IMR-90 (cell line): ENCODE measurements around the gene VAV3.

Experiments
- CEBPB ChIP-seq: IDR thresholded peaks from 2 replicates; pipeline ENCODE4 v1.6.1; 2012; ENCODE audit warnings: low read depth, low read length, improper control_type of control experiment
- CTCF ChIP-seq: conservative IDR thresholded peaks from 2 replicates; pipeline ENCODE4 v1.5.1; 2012; ENCODE audit warnings: mild to moderate bottlenecking, low read depth, low read length, improper control_type of control experiment
- MAZ ChIP-seq: IDR thresholded peaks from 2 replicates; pipeline ENCODE4 v1.6.1; 2012; ENCODE audit warnings: low read depth, mild to moderate bottlenecking, low read length, improper control_type of control experiment, moderate library complexity, borderline replicate concordance
- NFE2L2 ChIP-seq: fragments of 150-350 bp; IDR thresholded peaks from 2 replicates; pipeline ENCODE4 v1.6.1; 2016; ENCODE audit warnings: low read depth, mild to moderate bottlenecking, low read length
- POLR2A ChIP-seq: IDR thresholded peaks from 2 replicates; pipeline ENCODE4 v1.6.1; 2012; ENCODE audit warnings: mild to moderate bottlenecking, low read depth, low read length
- RFX5 ChIP-seq: IDR thresholded peaks from 2 replicates; pipeline ENCODE4 v1.8.0; 2012; ENCODE audit warnings: low read depth, mild to moderate bottlenecking, low read length, moderate library complexity
- SMC3 ChIP-seq: fragments of 150-350 bp; IDR thresholded peaks from 2 replicates; pipeline ENCODE4 v1.6.1; 2016; ENCODE audit warnings: low read depth, mild to moderate bottlenecking, antibody characterized with exemption, low read length, moderate library complexity
- USF2 ChIP-seq: fragments of 150-350 bp; IDR thresholded peaks from 2 replicates; pipeline ENCODE4 v1.6.1; 2017; ENCODE audit warnings: mild to moderate bottlenecking, antibody characterized with exemption, low read length, low read depth

- no peak for TF ChIP-seq SMC3
- TF ChIP-seq POLR2A: no peak
- TF ChIP-seq CTCF: no peak
- no peak for TF ChIP-seq NFE2L2
- TF ChIP-seq MAZ: no peak
- no peak for TF ChIP-seq RFX5
- TF ChIP-seq CEBPB: no peak
- no peak for TF ChIP-seq USF2
Measured at GRCh38 chr1:107777664-107778047, 187.3 kb downstream of the VAV3 start.
